Epidermal melanocyte (primary cell): ENCODE results near the gene FOXN3.
"Not testable (repeated sequence)": the region's sequence is repeated elsewhere in the genome, so short reads cannot be mapped to it uniquely, and the experiment has no call there.

ENCODE experiments used
- DNase-seq: peaks from one replicate; pipeline ENCODE4 v3.0.0; 2011; ENCODE audit warnings: low spot score; ENCODE audit not compliant: insufficient read length

The FOXN3 gene

DNA sequence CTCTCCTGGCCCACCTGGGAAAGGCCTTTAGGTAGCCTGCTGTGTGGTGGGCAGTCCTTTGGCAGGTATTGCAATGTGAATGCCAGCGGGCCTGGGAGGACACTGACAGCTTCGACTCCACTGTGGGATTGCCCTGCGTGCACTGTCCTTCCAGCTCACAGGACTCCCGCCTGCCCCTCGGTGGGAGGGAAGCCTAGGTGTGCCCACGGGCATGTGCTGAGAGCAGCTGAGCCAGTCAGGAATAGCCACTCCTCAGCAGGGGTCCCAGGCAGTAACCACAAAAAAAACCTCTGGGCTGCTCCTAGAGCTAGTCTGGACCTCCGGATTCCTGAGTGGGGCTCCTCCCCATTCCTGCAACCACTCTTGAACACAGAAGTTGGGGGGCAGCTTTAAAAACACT is 278.2 kb downstream of the FOXN3 start:
- DNase-seq: no peak

GRCh38 chr14:89137526-89138163 is 279.4 kb downstream of the FOXN3 start:
- peak; percentile 23 for DNase-seq

DNA sequence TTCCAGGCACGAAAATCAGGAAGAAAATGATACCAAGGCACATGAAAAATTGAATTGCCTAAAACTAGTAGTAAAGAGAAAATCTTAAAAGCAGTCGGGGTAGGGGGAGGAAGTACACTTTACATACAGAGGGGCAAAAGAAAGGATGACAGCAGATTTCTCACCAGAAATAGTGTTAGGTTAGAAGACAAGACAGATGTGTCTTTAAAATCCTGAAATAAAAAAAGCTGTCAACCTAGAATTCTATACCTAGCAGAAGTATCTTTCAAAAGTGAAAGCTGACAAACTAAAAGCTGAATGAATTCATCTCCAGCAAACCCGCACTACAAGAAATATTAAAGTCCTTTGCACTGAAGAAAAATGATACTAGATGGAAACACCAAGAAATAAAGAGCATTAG is 280.4 kb downstream of the FOXN3 start:
- no peak for DNase-seq

GRCh38 chr14:89134640-89135039 is 282.4 kb downstream of the FOXN3 start:
- DNase-seq: no peak

DNA sequence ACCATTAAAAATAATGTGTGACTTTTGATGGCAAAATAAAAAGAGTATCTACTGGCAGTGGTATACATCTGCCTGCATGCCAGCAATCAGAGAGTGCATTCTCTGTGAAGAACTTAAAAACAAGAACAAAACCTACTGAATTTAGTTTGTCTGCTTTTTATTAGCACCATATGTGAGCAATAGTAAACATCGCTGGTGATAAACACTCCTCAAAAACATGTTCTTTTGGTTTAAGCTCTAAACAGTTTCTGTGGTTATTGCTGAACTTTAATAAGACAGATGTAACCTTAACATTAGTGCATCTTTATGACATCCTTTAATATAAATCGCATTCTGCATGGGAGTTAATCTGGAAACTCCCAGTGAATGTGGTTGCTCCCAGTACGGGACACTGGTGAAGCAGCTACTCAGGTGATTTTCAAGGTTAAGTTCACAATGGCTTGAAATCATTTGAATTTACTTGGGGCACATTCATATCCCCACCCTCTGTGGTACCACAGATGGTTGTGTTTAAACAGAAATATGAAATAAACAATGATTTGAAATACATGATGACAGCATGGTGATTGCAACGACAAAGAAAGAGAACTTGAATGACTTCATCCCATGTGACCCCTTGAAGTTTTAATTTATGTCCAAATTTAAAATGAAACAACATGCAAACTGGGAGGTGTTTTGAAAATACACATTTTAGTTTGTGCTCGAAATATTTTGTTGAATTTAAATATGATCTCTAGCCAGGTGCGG is 285.9 kb downstream of the FOXN3 start:
- no peak for DNase-seq

- DNase-seq: no peak
Measured at GRCh38 chr14:89129570-89129969, 287.5 kb downstream of the FOXN3 start.

- DNase-seq: no peak
Measured at GRCh38 chr14:89128311-89129026, 288.6 kb downstream of the FOXN3 start.

- no peak for DNase-seq
Measured at GRCh38 chr14:89126461-89126860, 290.6 kb downstream of the FOXN3 start.

GRCh38 chr14:89125216-89125615 is 291.8 kb downstream of the FOXN3 start:
- DNase-seq: no peak

DNA sequence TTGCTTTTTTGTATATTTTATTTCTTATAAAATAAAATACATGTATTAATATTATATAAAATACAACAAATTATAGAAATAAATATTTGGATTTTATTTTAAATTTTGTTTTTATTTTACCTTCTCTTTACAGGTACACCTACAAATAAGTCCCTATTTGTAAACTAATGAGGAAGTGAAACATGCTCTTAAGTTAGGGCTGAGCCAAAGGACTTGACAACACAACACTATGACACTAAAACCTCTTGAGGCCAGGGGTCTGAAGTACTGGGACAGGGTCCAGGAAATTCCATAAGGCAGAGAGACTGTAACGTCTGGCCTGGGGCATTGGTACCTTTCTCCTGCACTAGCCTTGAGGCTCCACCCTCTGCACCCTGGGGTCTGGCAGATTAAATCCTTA is 293.2 kb downstream of the FOXN3 start:
- no peak for DNase-seq

GRCh38 chr14:89123215-89123614 is 293.8 kb downstream of the FOXN3 start:
- no peak for DNase-seq

- DNase-seq: no peak
Measured at GRCh38 chr14:89121968-89122620, 294.9 kb downstream of the FOXN3 start.

- no peak for DNase-seq
Measured at GRCh38 chr14:89117012-89117411, 300.0 kb downstream of the FOXN3 start.

- DNase-seq: no peak
Measured at GRCh38 chr14:89114109-89114508, 302.9 kb downstream of the FOXN3 start.

- DNase-seq: no peak
Measured at GRCh38 chr14:89112720-89113119, 304.3 kb downstream of the FOXN3 start.

GRCh38 chr14:89111766-89112543 is 305.1 kb downstream of the FOXN3 start:
- not testable (repeated sequence) for DNase-seq

DNA sequence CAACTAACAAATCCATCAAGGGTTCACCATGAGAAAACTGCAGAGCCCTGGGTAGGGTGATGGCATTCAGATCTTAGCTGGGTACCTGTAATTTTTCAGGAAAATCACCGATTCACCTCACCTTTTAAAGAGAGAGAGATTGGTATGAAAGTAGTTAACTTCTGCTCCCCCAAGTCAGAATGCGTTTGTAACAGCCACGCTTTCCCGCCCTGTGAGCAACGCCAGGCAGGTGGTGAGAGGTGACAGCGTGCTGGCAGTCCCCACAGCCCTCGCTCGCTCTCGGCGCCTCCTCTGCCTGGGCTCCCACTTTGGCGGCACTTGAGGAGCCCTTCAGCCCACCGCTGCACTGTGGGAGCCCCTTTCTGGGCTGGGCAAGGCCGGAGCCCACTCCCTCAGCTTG is 305.8 kb downstream of the FOXN3 start:
- DNase-seq: not testable (repeated sequence)

- no peak for DNase-seq
Measured at GRCh38 chr14:89110110-89110509, 306.9 kb downstream of the FOXN3 start.

DNA sequence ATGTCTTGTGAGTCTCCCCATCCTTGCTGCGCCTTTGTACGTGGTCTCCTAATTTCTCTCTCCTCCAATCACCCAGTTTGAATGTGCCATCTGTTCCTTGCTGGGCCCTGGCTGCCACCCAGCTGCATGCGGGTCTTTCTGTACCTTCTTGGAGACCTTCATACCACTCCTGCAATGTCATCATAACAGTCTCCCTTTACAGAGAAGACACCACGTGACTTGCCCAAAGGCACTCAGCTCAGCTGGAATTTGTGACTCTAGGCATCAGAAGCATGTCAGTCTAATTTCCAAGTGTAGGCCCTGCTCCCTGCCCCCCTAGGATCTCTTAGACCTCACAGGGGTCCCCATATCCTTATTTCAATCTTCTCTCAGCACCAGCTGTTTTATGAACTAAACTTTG is 308.4 kb downstream of the FOXN3 start:
- no peak for DNase-seq

DNA sequence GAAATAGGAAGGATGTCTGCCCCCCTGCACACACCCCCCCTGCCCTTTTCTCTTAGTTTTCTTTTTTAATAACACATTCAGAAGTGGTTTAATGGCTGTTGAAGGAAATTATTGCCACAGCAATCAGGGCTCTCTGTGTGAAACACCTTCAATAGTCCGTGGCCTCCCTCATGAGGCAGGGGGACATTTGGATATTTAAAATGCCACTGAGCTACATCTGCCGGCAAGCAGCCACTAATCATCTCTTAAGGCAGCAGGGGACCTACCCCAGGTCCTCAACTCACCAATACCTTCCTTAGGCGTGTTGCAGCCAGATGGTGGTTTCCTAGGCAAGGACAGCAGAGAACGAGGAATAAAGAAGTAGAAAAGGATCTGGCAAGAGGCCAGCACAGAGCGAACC is 309.4 kb downstream of the FOXN3 start:
- DNase-seq: no peak
